PFSK-1 (cell line): ENCODE measurements around the gene PRR36.

ENCODE experiments used
- FOXP2 ChIP-seq: optimal IDR thresholded peaks from 2 replicates; pipeline ENCODE3; 2011; ENCODE audit warnings: borderline replicate concordance, control low read depth, inconsistent platforms; ENCODE audit not compliant: insufficient read depth; ENCODE audit errors: extremely low read length, extremely low read depth
- POLR2AphosphoS5 ChIP-seq: IDR thresholded peaks from 2 replicates; pipeline ENCODE4 v1.6.1; 2012; ENCODE audit warnings: low read depth, mild to moderate bottlenecking, control low read depth, low read length, moderate library complexity
- REST ChIP-seq, 2 experiments: IDR thresholded peaks; 2 replicates each; pipeline versions ENCODE4 v1.6.1 to v1.8.0; 2011 to 2012; ENCODE audit warnings: low read depth in 2 of 2, low read length in 2 of 2, control low read depth in 1 of 2, inconsistent platforms in 1 of 2, mild to moderate bottlenecking in 1 of 2, moderate library complexity in 1 of 2; ENCODE audit not compliant: insufficient read depth in 1 of 2
- TAF1 ChIP-seq: IDR thresholded peaks from 2 replicates; pipeline ENCODE4 v1.6.1; 2012; ENCODE audit warnings: low read length, control low read depth, borderline replicate concordance; ENCODE audit not compliant: insufficient read depth

DNA sequence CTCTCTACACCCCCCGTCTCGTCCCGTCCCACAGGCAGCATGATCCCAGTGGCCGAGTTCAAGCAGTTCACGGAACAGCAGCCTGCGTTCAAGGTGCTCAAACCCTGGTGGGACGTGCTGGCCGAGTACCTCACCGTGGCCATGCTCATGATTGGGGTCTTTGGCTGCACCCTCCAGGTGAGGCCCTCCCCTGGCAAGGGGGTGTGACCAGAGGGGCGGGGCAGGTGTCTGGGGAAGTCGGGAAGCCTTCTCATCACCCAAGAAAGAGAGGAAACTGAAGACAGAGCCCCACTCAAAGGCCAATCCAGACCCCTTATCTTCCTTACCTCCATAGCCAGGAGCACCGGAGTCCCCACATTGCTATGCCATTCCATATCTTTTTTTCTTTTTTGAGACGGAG lies 21.4 kb upstream of the PRR36 start:
- TF ChIP-seq REST (IDR thresholded peaks at IDR 0.05; ENCODE audit: insufficient read depth in 1 of 2, low read depth in 2 of 2, low read length in 2 of 2) (no peak), POLR2AphosphoS5 (no peak), TAF1 (no peak), FOXP2 (no peak)
